NCI-H128 (cell line): ENCODE data around the gene DCLK1.
A peak's percentile ranks its signal among the peaks of the same experiment; 100 is the strongest.

Source experiments
- DNase-seq: peaks from one replicate; lab custom pipeline; 2025; ENCODE audit not compliant: unreplicated experiment; lab: John Stamatoyannopoulos, UW

DCLK1 gene

DNA sequence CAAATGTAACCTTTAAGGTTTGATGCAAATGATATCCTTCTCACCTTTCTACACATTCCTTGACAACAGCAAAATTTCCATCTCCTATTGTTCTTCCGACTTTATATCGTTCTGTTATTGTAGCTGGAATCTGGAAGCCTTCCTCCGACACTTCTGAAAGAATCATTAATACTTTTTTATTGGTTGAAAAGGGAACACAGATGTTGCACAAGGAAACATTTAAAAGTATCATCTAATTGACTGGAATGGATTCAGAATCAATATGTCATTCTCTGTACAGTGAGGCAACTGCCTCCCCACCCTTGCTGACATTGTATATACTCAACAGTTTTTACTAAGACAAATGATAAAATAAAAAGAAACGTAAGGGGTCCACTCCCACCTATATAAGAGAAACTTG, 295.2 kb downstream of the DCLK1 start:
- no peak for DNase-seq

GRCh38 chr13:35833608-35834275, 297.4 kb downstream of the DCLK1 start:
- DNase-seq, result no peak

- no peak for DNase-seq
Observed at GRCh38 chr13:35833031-35833430, 298.2 kb downstream of the DCLK1 start.

- DNase-seq, result no peak
Observed at GRCh38 chr13:35832551-35832950, 298.6 kb downstream of the DCLK1 start.

DNA sequence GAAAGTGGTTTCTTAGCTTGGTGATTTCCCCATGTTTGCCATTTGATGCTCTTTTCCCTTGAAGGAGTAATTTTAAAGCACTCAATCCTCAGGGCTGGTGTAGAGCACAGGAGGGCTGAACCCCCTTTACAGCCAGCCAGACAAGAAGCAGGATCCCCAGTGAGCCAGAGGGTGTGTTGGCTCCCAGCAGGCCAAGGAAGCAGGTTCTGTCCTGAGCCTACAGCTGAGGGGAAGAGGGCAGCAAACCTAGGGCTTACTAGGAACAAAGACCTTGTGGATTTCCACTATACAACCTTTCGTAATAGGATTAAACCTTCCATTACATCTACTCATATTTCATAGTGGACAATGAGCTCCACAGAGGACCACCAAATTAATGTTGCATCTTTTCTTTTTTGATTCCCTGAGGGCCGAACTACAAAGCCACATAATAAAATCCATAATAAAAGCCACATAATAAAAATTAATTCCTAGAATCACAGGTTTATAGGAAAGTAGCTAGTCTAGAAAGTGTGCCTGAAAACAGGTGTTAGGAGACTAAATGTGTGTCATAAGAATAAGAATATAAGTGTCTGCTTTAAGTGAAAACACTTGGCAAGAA, 300.2 kb downstream of the DCLK1 start:
- DNase-seq, result no peak

- no peak for DNase-seq
Observed at GRCh38 chr13:35826626-35827254, 304.4 kb downstream of the DCLK1 start.

GRCh38 chr13:35824825-35825224, 306.4 kb downstream of the DCLK1 start:
- DNase-seq, result no peak

- DNase-seq, result no peak
Observed at GRCh38 chr13:35824395-35824794, 306.8 kb downstream of the DCLK1 start.

- DNase-seq, result no peak
Observed at GRCh38 chr13:35822666-35823065, 308.5 kb downstream of the DCLK1 start.

GRCh38 chr13:35818633-35819067, 312.5 kb downstream of the DCLK1 start:
- DNase-seq, result no peak

- DNase-seq, result no peak
Observed at GRCh38 chr13:35817642-35818607, 313.3 kb downstream of the DCLK1 start.

- peak; percentile 16 for DNase-seq
Observed at GRCh38 chr13:35814605-35815011, 316.6 kb downstream of the DCLK1 start.

- no peak for DNase-seq
Observed at GRCh38 chr13:35812736-35813135, 318.4 kb downstream of the DCLK1 start.

- no peak for DNase-seq
Observed at GRCh38 chr13:35810321-35810720, 320.9 kb downstream of the DCLK1 start.

- DNase-seq, result no peak
Observed at GRCh38 chr13:35808846-35809245, 322.3 kb downstream of the DCLK1 start.

DNA sequence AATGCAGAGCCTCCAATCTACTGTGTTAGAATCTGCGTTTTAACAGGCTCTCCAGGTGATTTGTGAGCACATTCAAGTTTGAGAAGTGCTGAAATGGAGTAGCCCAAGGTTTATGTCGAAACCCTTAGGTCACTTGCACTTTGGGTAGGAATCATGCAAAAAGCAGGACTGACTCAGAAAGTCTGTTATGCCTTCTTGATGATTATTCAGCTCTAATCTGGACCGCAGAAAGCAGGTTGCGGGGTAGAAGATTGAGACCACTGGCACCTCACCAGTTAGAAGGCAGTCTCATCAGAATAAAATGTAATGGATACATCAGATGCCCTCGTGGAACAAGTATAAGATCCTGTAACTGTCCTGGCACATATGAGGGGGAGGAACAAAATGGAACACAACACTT, 326.3 kb downstream of the DCLK1 start:
- DNase-seq, result no peak

DNA sequence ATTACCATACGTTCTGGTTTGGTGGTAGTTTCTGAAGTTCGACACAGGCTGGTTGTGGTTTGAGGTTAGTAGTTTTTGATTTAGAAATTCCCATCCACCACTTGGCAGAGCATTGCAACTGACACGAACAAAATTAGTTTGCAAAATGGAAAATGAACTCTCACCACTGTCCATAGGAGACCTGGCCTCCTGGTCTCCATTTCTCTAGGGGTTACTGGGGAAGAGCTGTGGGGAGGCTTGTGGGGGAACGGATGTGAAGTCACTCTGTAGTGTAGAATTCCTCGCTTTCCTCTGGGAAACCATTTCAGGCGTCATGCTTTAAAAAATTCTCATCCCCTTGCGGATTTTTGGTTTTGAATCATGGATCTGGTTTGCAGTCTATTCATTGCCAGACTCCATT, 333.2 kb downstream of the DCLK1 start:
- no peak for DNase-seq

DNA sequence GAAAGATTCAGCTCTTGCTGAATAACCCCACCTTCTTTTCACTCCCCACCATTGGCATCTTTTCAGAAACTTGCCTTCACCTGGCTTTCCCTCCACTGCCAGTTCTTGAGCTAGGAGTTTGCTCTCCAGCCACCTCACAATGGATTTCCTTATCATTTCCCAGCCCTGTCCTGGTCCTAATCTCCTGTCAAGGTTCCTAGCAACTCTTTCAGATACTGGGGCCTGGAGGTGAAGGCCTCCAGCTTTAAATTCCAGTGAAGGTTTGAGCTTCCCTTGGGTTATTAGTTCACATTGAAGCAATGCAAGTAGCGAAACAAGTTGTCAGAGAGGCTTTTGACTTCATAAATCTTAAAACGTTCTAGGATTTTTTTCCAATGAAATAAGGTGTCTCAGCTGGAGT, 333.9 kb downstream of the DCLK1 start:
- DNase-seq, result no peak

GRCh38 chr13:35796623-35797022, 334.6 kb downstream of the DCLK1 start:
- DNase-seq, result no peak

GRCh38 chr13:35794734-35795389, 336.3 kb downstream of the DCLK1 start:
- no peak for DNase-seq

DNA sequence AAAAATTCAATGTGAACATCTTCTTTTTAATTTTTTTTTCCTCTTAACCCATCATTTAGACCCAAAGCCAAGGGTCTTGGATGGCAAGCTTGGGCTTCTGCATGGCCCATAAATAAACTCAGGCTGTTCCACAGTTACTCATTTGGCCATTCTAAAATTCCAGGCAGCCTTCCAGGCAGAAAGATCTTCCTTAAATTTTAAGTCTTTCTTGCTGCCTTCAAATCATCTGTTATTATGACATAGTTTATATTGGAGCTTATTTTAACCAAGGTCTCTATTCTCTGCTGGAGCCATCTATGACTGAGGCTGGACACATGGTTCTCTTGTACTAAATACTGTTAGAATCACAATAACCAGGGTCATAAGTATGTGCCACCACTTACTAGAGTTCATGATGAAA, 337.4 kb downstream of the DCLK1 start:
- no peak for DNase-seq
